ENCODE results near the gene GLYAT. TPM values are rescaled to one million over a fixed set of nuclear protein-coding genes. Genes with fewer than 3 reads are reported as not detected.
"Not testable (repeated sequence)": the region's sequence is repeated elsewhere in the genome, so short reads cannot be mapped to it uniquely, and the experiment has no call there.

The GLYAT gene
- total RNA-seq, 1 experiment from 2014 or later, result not detected

DNA sequence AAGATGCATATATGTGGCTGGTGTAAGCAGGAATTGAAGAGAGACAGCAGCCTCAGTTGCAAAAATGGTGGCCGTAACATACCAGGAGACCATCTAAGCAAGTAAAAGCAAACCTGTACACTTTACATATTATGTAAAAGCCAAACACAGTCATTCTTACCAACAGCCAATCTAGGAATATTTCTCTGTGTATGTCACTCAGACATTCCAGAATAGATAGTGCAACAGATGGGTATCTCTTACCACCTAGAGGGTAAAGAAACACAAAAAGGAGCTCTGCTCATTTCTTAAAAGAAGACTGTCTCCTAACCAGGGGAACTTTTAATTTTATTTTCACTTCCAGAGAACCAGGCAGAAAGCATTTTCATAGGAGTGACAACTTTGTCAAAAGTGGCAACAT lies 38.7 kb downstream of the GLYAT start:
- intact Hi-C loops (cut with micrococcal nuclease; ENCODE audit: unreplicated experiment), result no loop called here
- Mint-ChIP-seq H3K27me3 (ENCODE audit: unreplicated experiment) (no peaks in the 10 kb centered on the region), H3K9me3 (ENCODE audit: low read depth, unreplicated experiment) (no peaks in the 10 kb centered on the region), H3K4me1 (ENCODE audit: low read depth, unreplicated experiment) (peaks cover 10% of the 10 kb centered on the region), H3K27ac (ENCODE audit: unreplicated experiment) (no peak overlapping the region), H3K36me3 (ENCODE audit: insufficient read depth, unreplicated experiment) (no peaks in the 10 kb centered on the region), H3K4me3 (ENCODE audit: low read depth, unreplicated experiment) (no peak overlapping the region)
- CTCF ChIA-PET, result no interaction called here
- DNase-seq, result no peak
- BruUV-seq (replicated peaks), result no TSS peak
- TF ChIP-seq, protein P1, sequence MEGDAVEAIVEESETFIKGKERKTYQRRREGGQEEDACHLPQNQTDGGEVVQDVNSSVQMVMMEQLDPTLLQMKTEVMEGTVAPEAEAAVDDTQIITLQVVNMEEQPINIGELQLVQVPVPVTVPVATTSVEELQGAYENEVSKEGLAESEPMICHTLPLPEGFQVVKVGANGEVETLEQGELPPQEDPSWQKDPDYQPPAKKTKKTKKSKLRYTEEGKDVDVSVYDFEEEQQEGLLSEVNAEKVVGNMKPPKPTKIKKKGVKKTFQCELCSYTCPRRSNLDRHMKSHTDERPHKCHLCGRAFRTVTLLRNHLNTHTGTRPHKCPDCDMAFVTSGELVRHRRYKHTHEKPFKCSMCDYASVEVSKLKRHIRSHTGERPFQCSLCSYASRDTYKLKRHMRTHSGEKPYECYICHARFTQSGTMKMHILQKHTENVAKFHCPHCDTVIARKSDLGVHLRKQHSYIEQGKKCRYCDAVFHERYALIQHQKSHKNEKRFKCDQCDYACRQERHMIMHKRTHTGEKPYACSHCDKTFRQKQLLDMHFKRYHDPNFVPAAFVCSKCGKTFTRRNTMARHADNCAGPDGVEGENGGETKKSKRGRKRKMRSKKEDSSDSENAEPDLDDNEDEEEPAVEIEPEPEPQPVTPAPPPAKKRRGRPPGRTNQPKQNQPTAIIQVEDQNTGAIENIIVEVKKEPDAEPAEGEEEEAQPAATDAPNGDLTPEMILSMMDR (IDR thresholded peaks at IDR 0.05; ENCODE audit: unreplicated experiment), result no peak

DNA sequence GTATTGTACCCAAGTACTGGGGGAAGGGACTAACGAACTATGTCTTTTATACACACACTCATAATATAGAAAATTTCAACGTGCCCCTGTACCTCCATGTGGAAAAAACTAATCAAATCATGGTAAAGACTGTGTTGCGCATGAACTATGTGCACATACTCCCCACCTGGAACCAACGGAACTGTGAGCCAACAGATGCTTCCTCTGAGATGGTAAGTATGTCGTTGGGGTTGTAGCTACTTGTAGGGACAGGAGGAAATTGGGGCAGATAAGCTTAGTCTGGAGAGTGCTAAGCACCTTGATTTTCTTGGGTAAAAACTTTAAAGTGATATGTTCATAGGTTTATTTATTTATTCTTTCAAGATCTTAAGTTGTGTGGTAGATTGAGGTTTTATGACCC lies 40.1 kb downstream of the GLYAT start:
- H3K27ac Mint-ChIP-seq (ENCODE audit: unreplicated experiment), result no peak overlapping the region
- BruUV-seq (replicated peaks), result no TSS peak
- intact Hi-C loops (cut with micrococcal nuclease; ENCODE audit: unreplicated experiment), result no loop called here
- DNase-seq, result no peak
- H3K36me3 Mint-ChIP-seq (ENCODE audit: insufficient read depth, unreplicated experiment), result no peaks in the 10 kb centered on the region
- peaks cover 10% of the 10 kb centered on the region for H3K4me1 Mint-ChIP-seq (ENCODE audit: low read depth, unreplicated experiment)
- no peaks in the 10 kb centered on the region for H3K9me3 Mint-ChIP-seq (ENCODE audit: low read depth, unreplicated experiment)
- H3K27me3 Mint-ChIP-seq (ENCODE audit: unreplicated experiment), result no peaks in the 10 kb centered on the region
- TF ChIP-seq, protein P1 (IDR thresholded peaks at IDR 0.05; ENCODE audit: unreplicated experiment), result no peak
- CTCF ChIA-PET, result no interaction called here
- no peak overlapping the region for H3K4me3 Mint-ChIP-seq (ENCODE audit: low read depth, unreplicated experiment)

DNA sequence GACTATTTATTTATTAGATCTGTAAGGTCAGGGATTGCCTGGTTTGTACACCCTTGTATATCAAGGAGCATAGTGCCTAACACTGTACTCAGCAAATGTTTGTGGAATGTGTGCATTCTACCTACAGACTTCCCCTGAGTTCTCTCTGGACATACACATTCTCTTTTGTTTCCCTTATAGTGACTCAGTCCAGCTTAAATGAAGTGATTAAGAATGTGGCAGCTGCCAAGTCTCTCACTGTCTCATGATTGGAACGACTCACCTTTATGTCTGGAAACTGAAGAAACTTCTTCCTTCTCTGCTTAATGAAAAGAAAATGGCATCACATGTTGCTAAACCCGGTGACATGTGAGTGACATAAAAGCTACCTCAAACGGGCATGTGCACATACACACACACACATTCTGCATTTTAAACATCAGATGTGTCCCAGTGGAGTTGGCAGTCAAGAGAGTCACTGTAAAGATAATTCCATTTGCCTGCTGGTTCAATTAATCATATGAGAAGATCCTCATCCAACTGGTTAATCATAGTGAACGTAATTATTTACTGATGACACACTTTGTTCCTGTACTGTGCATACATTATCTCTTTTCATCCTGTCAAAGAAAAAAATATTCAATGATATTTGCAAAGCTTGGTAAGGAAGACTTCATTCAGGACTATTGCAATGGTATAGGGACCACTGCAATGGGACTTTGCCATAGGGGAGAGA lies 42.8 kb downstream of the GLYAT start:
- DNase-seq, result no peak
- no TSS peak for BruUV-seq (replicated peaks)
- Mint-ChIP-seq H3K4me3 (ENCODE audit: low read depth, unreplicated experiment) (no peak overlapping the region), H3K9me3 (ENCODE audit: low read depth, unreplicated experiment) (no peaks in the 10 kb centered on the region), H3K27ac (ENCODE audit: unreplicated experiment) (no peak overlapping the region), H3K27me3 (ENCODE audit: unreplicated experiment) (no peaks in the 10 kb centered on the region), H3K36me3 (ENCODE audit: insufficient read depth, unreplicated experiment) (no peaks in the 10 kb centered on the region), H3K4me1 (ENCODE audit: low read depth, unreplicated experiment) (peaks cover 10% of the 10 kb centered on the region)
- CTCF ChIA-PET, result no interaction called here
- TF ChIP-seq, protein P1 (IDR thresholded peaks at IDR 0.05; ENCODE audit: unreplicated experiment), result no peak
- intact Hi-C loops (cut with micrococcal nuclease; ENCODE audit: unreplicated experiment), result no loop called here

DNA sequence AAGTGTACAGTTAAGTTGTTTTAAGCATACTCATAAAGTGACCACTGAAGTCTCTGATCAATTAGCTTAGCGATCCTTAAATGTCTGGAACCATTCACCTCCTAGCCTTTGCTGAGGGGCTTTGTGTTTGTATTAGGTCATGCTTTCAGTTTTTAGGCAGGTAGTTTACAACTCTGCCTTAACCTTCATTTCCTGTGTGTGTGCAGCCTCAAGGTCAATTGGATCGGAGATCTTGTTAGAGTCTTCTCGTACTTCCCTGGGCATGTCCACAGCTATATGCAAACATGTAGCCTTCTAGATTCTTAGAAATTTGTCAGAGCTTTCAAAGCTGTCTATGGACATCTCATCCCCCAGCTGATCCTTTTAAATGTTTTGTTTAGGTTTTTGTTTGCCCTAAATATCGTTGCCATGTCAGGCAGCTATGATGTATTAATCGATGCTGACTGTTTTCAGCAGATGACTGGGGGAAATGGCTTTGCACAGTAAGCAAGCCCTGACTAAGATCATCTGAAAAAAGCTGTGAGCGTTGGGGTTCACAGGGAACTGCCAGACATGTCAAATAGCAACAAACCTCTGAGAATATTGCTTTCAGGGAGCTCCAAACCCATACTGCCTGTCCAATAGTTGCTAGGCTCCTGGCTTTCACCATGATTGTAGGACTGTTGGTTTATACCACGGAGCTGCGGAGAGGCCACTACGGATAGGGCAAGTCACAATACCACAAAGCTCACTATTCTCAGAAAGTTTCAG lies 45.6 kb downstream of the GLYAT start:
- Mint-ChIP-seq H3K4me3 (ENCODE audit: low read depth, unreplicated experiment) (no peak overlapping the region), H3K27me3 (ENCODE audit: unreplicated experiment) (no peaks in the 10 kb centered on the region), H3K4me1 (ENCODE audit: low read depth, unreplicated experiment) (peaks cover 10% of the 10 kb centered on the region), H3K36me3 (ENCODE audit: insufficient read depth, unreplicated experiment) (no peaks in the 10 kb centered on the region), H3K27ac (ENCODE audit: unreplicated experiment) (no peak overlapping the region), H3K9me3 (ENCODE audit: low read depth, unreplicated experiment) (no peaks in the 10 kb centered on the region)
- BruUV-seq (replicated peaks), result no TSS peak
- intact Hi-C loops (cut with micrococcal nuclease; ENCODE audit: unreplicated experiment), result no loop called here
- no peak for DNase-seq
- TF ChIP-seq, protein P1 (IDR thresholded peaks at IDR 0.05; ENCODE audit: unreplicated experiment), result no peak
- CTCF ChIA-PET, result no interaction called here

DNA sequence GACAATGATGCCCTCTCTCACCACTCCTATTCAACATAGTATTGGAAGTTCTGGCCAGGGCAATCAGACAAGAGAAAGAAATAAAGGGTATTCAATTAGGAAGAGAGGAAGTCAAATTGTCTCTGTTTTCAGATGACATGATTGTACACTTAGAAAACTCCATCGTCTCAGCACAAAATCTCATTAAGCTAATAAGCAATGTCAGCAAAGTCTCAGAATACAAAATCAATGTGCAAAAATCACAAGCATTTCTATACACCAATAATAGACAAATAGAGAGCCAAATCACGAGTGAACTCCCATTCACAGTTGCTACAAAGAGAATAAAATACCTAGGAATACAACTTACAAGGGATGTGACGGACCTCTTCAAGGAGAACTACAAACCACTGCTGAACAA lies 49.1 kb downstream of the GLYAT start:
- CTCF ChIA-PET; H3K27me3 Mint-ChIP-seq (ENCODE audit: unreplicated experiment); H3K36me3 Mint-ChIP-seq (ENCODE audit: insufficient read depth, unreplicated experiment); intact Hi-C loops (cut with micrococcal nuclease; ENCODE audit: unreplicated experiment); H3K4me3 Mint-ChIP-seq (ENCODE audit: low read depth, unreplicated experiment); H3K27ac Mint-ChIP-seq (ENCODE audit: unreplicated experiment); BruUV-seq (replicated peaks); H3K9me3 Mint-ChIP-seq (ENCODE audit: low read depth, unreplicated experiment); H3K4me1 Mint-ChIP-seq (ENCODE audit: low read depth, unreplicated experiment); DNase-seq: not testable (repeated sequence)

DNA sequence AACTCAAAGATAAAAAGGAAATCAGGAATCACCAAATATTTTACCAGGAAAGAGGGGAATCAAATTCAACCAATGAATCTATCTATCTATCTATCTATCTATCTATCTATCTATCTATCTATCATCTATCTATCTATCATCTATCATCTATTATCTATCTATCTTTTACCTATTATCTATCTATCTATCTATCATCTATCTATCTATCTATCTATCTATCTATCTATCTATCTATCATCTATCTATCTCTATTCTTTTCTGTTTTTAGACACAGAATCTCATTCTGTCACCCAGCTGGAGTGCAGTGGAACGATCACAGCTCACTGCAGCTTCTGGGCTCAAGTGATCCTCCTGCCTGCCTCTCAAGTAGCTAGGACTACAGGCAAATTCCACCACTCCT lies 54.2 kb downstream of the GLYAT start:
- H3K27me3 Mint-ChIP-seq (ENCODE audit: unreplicated experiment); H3K9me3 Mint-ChIP-seq (ENCODE audit: low read depth, unreplicated experiment); H3K4me1 Mint-ChIP-seq (ENCODE audit: low read depth, unreplicated experiment); H3K4me3 Mint-ChIP-seq (ENCODE audit: low read depth, unreplicated experiment); DNase-seq; H3K27ac Mint-ChIP-seq (ENCODE audit: unreplicated experiment); BruUV-seq (replicated peaks); H3K36me3 Mint-ChIP-seq (ENCODE audit: insufficient read depth, unreplicated experiment); intact Hi-C loops (cut with micrococcal nuclease; ENCODE audit: unreplicated experiment): not testable (repeated sequence)
- CTCF ChIA-PET, result interaction anchor here (1.3 kb wide), 1 partner anchor 23 kb away, joined by 3 read pairs; no protein-coding TSS in a partner anchor
